ENCODE measurements around the gene MICA.
"Not testable (repeated sequence)": the region's sequence is repeated elsewhere in the genome, so short reads cannot be mapped to it uniquely, and the experiment has no call there.

The MICA gene

GRCh38 chr6:31441365-31442267 is 38.2 kb downstream of the MICA start:
- Histone ChIP-seq H3K36me3 (ENCODE audit: insufficient read depth, low read length) (no peaks in the 10 kb centered on the region), H3K9ac (ENCODE audit: low read depth, low read length) (peak overlapping the region; percentile 26; the same call in 1 of the 2 replicates), H3K9me3 (ENCODE audit: control insufficient read depth, insufficient read depth, low read length) (peaks cover 21% of the 10 kb centered on the region), H3K4me1 (ENCODE audit: insufficient read depth, low read length) (no peaks in the 10 kb centered on the region; the same call in 1 of the 2 replicates)

DNA sequence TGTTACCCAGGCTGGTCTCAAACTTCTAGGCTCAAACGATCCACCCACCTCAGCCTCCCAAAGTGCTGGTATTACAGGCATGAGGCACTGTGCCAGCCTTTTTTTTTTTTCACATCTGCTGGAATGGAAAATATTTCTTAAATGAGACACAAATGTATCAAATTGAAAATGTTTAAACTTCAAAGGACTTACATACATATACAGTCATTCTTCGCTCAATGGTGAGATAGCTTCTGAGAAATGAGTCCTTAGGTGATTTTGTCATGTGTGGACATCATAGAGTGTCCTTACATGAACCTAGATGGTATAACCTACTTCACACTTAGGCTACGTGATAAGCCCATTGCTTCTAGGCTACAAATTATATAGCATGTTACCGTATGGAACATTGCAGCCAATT is 43.1 kb downstream of the MICA start:
- H3K4me1 ChIP-seq (ENCODE audit: insufficient read depth, low read length) = no peaks in the 10 kb centered on the region; the same call in 1 of the 2 replicates
- no peaks in the 10 kb centered on the region for H3K36me3 ChIP-seq (ENCODE audit: insufficient read depth, low read length)
- H3K9me3 ChIP-seq (ENCODE audit: control insufficient read depth, insufficient read depth, low read length) = no peaks in the 10 kb centered on the region
- H3K9ac ChIP-seq (ENCODE audit: low read depth, low read length) = no peak overlapping the region

DNA sequence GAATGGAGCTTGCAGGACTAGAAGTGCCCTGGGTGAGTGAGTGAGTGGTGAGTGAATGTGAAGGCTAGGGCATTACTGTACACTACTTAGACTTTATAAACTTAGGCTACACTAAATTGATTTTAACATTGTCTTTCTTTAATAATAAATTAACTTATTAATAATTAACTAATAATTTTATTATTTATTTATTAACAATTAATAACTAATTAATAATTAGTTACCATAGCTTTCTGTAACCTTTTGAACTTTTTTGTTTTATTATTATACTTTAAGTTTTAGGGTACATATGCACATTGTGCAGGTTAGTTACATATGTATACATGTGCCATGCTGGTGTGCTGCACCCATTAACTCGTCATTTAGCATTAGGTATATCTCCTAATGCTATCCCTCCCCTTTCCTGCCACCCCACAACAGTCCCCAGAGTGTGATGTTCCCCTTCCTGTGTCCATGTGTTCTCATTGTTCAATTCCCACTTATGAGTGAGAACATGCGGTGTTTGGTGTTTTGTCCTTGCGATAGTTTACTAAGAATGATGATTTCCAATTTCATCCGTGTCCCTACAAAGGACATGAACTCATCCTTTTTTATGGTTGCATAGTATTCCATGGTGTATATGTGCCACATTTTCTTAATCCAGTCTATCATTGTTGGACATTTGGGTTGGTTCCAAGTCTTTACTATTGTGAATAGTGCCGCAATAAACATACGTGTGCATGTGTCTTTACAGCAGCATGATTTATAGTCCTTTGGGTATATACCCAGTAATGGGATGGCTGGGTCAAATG is 43.8 kb downstream of the MICA start:
- not testable (repeated sequence) for H3K9ac ChIP-seq (ENCODE audit: low read depth, low read length); H3K36me3 ChIP-seq (ENCODE audit: insufficient read depth, low read length); H3K4me1 ChIP-seq (ENCODE audit: insufficient read depth, low read length); H3K9me3 ChIP-seq (ENCODE audit: control insufficient read depth, insufficient read depth, low read length)

DNA sequence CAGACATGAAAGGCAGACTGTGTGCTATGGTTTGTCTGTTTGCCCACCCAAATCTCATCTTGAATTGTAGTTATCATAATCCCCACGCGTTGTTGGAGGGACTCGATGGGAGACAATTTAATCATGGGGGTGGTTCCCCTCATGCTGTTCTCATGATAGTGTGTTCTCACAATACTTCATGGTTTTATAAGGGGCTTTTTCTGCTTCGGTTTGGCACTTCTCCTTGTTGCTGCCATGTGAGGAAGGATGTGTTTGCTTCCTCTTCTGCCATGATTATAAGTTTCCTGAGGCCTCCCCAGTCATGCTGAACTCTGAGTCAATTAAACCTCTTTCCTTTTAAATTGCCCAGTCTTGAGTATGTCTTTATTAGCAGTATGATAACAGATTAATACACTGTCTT is 47.4 kb downstream of the MICA start:
- no peaks in the 10 kb centered on the region for H3K4me1 ChIP-seq (ENCODE audit: insufficient read depth, low read length)
- no peak overlapping the region for H3K9ac ChIP-seq (ENCODE audit: low read depth, low read length)
- H3K36me3 ChIP-seq (ENCODE audit: insufficient read depth, low read length) = no peaks in the 10 kb centered on the region
- H3K9me3 ChIP-seq (ENCODE audit: control insufficient read depth, insufficient read depth, low read length) = no peaks in the 10 kb centered on the region

- no peak overlapping the region for H3K9ac ChIP-seq (ENCODE audit: low read depth, low read length)
- no peaks in the 10 kb centered on the region for H3K4me1 ChIP-seq (ENCODE audit: insufficient read depth, low read length)
- H3K9me3 ChIP-seq (ENCODE audit: control insufficient read depth, insufficient read depth, low read length) = no peaks in the 10 kb centered on the region
- no peaks in the 10 kb centered on the region for H3K36me3 ChIP-seq (ENCODE audit: insufficient read depth, low read length)
Measured at GRCh38 chr6:31452859-31453258, 49.5 kb downstream of the MICA start.

GRCh38 chr6:31453259-31453658 is 49.9 kb downstream of the MICA start:
- no peak overlapping the region for H3K9ac ChIP-seq (ENCODE audit: low read depth, low read length)
- no peaks in the 10 kb centered on the region for H3K36me3 ChIP-seq (ENCODE audit: insufficient read depth, low read length)
- H3K4me1 ChIP-seq (ENCODE audit: insufficient read depth, low read length) = no peaks in the 10 kb centered on the region
- H3K9me3 ChIP-seq (ENCODE audit: control insufficient read depth, insufficient read depth, low read length) = no peaks in the 10 kb centered on the region

DNA sequence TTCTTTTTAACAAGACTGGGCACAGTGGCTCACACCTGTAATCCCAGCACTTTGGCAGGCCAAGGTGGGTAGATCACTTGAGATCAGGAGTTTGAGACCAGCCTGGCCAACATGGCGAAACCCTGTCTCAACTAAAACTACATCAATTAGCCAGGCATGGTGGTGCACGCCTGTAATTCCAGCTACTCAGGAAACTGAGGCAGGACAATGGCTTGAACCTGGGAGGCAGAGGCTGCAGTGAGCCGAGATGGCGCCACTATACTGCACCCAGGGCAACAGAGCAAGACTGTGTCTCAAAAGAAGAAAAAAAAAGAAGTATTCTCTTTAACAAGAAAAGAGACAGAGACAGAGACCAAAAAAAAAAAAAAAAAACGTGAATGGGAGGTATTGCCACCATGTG is 56.5 kb downstream of the MICA start:
- not testable (repeated sequence) for H3K4me1 ChIP-seq (ENCODE audit: insufficient read depth, low read length); H3K9ac ChIP-seq (ENCODE audit: low read depth, low read length); H3K9me3 ChIP-seq (ENCODE audit: control insufficient read depth, insufficient read depth, low read length); H3K36me3 ChIP-seq (ENCODE audit: insufficient read depth, low read length)

DNA sequence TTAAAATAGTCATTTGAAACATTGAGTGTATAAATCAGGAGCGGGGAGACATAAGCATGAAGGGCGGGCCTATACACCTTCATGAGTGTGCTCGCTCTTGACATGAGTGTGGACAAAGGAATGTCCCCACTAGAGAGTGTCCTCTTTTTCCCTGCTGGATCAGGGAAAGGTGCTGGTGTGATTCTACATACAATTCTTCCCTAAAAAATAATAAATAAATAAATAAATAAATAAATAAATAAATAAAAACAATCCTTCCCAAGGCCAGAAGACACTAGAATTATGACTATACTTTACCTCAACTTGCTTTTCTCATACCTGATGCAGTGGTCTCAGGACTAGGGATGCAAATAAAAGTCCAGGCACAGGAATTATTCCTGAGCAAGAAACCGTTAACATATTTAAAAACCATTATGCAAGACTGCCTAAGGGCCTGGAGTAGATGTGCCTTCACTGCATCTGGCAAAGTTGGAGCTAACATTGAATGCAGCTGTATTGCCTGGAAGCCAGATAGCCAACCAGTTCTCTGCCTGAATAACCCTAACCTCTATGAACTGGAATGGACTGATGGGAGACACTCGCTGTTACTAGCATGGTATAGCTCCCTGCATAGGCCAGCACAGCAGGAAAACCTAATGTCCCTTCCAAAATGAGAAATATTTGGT is 57.1 kb downstream of the MICA start:
- H3K9ac ChIP-seq (ENCODE audit: low read depth, low read length) = no peak overlapping the region

GRCh38 chr6:31462026-31462963 is 58.9 kb downstream of the MICA start:
- no peaks in the 10 kb centered on the region for H3K9me3 ChIP-seq (ENCODE audit: control insufficient read depth, insufficient read depth, low read length)
- no peaks in the 10 kb centered on the region for H3K36me3 ChIP-seq (ENCODE audit: insufficient read depth, low read length)
- H3K9ac ChIP-seq (ENCODE audit: low read depth, low read length) = peak overlapping the region; percentile 63
- H3K4me1 ChIP-seq (ENCODE audit: insufficient read depth, low read length) = peaks cover 6% of the 10 kb centered on the region; the same call in 1 of the 2 replicates

More for the DNA sequence above, 57.1 kb downstream of the MICA start:
- Histone ChIP-seq H3K4me1 (ENCODE audit: insufficient read depth, low read length) (peaks cover 6% of the 10 kb centered on the region; the same call in 1 of the 2 replicates), H3K9me3 (ENCODE audit: control insufficient read depth, insufficient read depth, low read length) (no peaks in the 10 kb centered on the region), H3K36me3 (ENCODE audit: insufficient read depth, low read length) (no peaks in the 10 kb centered on the region)

- peak overlapping the region; percentile 63 for H3K9ac ChIP-seq (ENCODE audit: low read depth, low read length)
- H3K36me3 ChIP-seq (ENCODE audit: insufficient read depth, low read length) = no peaks in the 10 kb centered on the region
- no peaks in the 10 kb centered on the region for H3K9me3 ChIP-seq (ENCODE audit: control insufficient read depth, insufficient read depth, low read length)
- peaks cover 6% of the 10 kb centered on the region; the same call in 1 of the 2 replicates for H3K4me1 ChIP-seq (ENCODE audit: insufficient read depth, low read length)
Measured at GRCh38 chr6:31462964-31463870, 59.8 kb downstream of the MICA start.

DNA sequence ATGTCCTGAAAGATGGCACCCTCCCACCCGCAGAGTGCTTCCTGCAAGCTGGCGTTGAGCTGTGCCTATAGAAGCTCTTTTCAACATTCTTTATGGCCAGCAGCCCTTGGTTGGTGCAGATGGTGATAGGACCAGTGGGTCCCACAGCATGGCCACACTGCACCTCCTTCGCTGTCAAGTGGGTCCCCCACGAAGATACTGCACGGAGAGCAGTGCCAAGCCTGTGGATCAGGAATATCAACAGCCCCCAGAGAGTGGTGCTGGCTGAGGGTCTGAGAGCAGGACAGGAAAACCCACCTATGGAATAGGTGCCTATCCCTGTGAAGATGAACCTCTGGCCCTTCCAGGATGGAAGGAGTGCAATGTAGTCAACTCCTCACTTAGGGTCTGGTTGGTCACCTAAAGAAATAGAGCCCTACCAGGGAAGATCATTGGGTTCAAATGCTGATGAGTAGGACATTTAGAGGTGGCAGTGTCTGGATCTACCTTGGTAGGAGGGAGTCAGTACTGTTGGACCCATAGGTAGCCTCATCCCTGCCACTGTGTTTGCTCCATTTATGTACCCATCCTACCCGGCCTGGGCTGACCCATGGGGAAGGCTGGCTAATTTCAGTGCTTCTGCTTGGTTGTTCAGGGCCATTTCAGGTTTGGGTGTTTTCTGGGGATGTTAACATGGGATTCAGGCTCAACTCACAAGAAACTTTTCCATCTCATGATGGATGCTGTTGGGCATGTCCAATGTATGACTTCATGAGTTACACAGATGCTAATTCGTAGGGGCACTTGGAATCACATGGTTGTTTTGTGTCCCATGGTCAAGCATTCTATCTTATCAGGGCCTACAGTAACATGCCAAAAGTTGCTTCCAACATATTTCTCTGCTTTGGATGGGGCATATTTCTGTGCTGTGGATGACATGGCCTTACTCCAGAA is 61.1 kb downstream of the MICA start:
- H3K9me3 ChIP-seq (ENCODE audit: control insufficient read depth, insufficient read depth, low read length) = no peaks in the 10 kb centered on the region
- no peaks in the 10 kb centered on the region for H3K36me3 ChIP-seq (ENCODE audit: insufficient read depth, low read length)
- H3K9ac ChIP-seq (ENCODE audit: low read depth, low read length) = no peak overlapping the region
- peaks cover 6% of the 10 kb centered on the region; the same call in 1 of the 2 replicates for H3K4me1 ChIP-seq (ENCODE audit: insufficient read depth, low read length)
